NCI-H2196 treated with DMSO at 0.1 percent for 48 hours (cell line): Measurements from ENCODE around the gene RPL3.

Experiments used
- DNase-seq: peaks from one replicate; lab custom pipeline; 2025; ENCODE audit not compliant: unreplicated experiment; lab: John Stamatoyannopoulos, UW

Gene RPL3

GRCh38 chr22:39265143-39265886 is 54.1 kb downstream of the RPL3 start:
- DNase-seq: no peak

GRCh38 chr22:39264349-39265038 is 54.9 kb downstream of the RPL3 start:
- DNase-seq: no peak

GRCh38 chr22:39263626-39264348 is 55.6 kb downstream of the RPL3 start:
- DNase-seq: no peak
